Thyroid gland (tissue), 4 donors: ENCODE data around the gene PLD4. TPM values are rescaled to one million over a fixed set of nuclear protein-coding genes. Genes with fewer than 3 reads are reported as not detected.
"Not testable (repeated sequence)": the region's sequence is repeated elsewhere in the genome, so short reads cannot be mapped to it uniquely, and the experiment has no call there.

Experiments
- DNase-seq, 2 donors: peaks; one replicate each; pipeline ENCODE4 v3.0.0-alpha.2; 2019
- H3K27ac ChIP-seq, 3 donors: fragments of 200-600 bp; sonication (generic); 1 replicate in 2 of 3; 2 replicates in 1 of 3; pipeline ENCODE4 v1.5.1; 2016 to 2019; ENCODE audit warnings: mild to moderate bottlenecking in 1 of 3, moderate library complexity in 1 of 3
- H3K27me3 ChIP-seq: fragments of 200-600 bp; sonication (generic); one replicate; pipeline ENCODE4 v1.5.1; 2019
- H3K36me3 ChIP-seq, 2 donors: fragments of 200-600 bp; sonication (generic); one replicate each; pipeline ENCODE4 v1.5.1; 2016 to 2019
- H3K4me1 ChIP-seq, 2 donors: fragments of 200-600 bp; sonication (generic); one replicate each; pipeline ENCODE4 v1.5.1; 2017 to 2019
- H3K4me3 ChIP-seq, 3 donors: fragments of 200-600 bp; sonication (generic); replicated peaks in 1 of 3; 1 replicate in 2 of 3; 2 replicates in 1 of 3; pipeline ENCODE4 v1.5.1; 2016; ENCODE audit warnings: mild to moderate bottlenecking in 1 of 3
- H3K9me3 ChIP-seq: fragments of 200-600 bp; sonication (generic); one replicate; pipeline ENCODE4 v1.5.1; 2017
- CTCF ChIP-seq, 6 experiments: fragments of 200-600 bp in 3 of 6; fragments of 450-650 bp in 3 of 6; sonication (generic) in 3 of 6; IDR thresholded peaks; one replicate each; pipeline ENCODE4 v1.5.1; 2016 to 2019; ENCODE audit warnings: antibody characterized with exemption in 6 of 6, mild to moderate bottlenecking in 2 of 6, inconsistent platforms in 1 of 6, moderate library complexity in 1 of 6
- POLR2A ChIP-seq, 2 donors: fragments of 450-650 bp; IDR thresholded peaks; one replicate each; pipeline ENCODE4 v1.6.1; 2017; ENCODE audit warnings: antibody characterized with exemption in 2 of 2, mild to moderate bottlenecking in 2 of 2, moderate library complexity in 1 of 2
- WGBS, 2 donors: methylation state at CpG; one replicate each; pipeline ENCODE4 v1.1.5; 2017; 5-methylcytosine and 5-hydroxymethylcytosine counted together
- intact Hi-C: fragments of 100-400 bp; cut with DNase I; formaldehyde crosslinking; loops from one replicate; pipeline ENCODE4 v1.15.1; 2023
- total RNA-seq, 4 donors: library from RNA; depleted of rRNA; stranded (reverse); fragments of >200 nt; gene quantifications; one replicate each; pipeline ENCODE4 v1.2.3, GENCODE V29; 2016

The PLD4 gene
- total RNA-seq, 4 donors from 2014 or later = 0.13 to 0.33 TPM; not detected in 2

GRCh38 chr14:104886690-104887622, 37.7 kb upstream of the PLD4 start:
- intact Hi-C loops = no loop called here

DNA sequence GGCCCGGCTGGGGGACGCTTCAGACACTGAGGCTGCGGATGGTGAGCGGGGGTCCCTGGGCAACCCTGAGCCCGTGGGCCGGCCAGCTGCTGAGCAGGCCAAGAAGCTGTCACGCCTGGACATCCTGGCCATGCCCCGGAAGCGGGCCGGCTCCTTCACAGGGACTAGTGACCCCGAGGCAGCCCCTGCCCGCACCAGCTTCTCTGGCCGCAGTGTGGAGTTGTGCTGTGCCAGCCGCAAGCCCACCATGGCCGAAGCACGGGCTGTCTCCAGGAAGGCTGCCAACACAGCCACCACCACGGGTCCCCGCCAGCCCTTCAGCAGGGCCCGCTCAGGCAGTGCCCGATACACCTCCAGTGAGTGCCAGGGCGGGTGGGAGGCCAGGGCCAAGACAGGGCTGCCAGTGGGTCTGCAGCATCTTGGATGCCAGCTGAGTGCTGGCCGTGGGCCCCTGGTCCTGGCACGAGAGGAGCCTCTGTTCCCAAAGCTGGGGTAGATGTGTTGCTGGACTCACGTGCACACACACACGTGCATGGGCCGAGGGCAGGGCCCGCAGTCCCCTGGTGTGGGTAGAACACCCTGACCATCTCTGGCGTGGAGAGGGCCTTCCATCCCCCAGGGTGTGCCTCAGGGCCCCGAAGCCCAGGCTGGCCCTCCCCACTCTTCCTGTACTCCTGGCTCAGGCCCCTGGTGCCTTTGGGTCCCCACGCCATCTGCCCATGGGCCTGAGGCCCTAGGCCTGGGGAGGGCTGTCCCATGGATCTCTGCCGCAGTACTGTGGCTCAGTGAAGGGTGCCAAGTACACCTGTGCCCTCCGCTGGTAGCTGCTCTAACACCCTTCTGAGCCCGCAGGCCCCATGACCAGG, 36.8 kb upstream of the PLD4 start:
- intact Hi-C loops = no loop called here

More at GRCh38 chr14:104886690-104887622, 37.7 kb upstream of the PLD4 start:
- TF ChIP-seq CTCF (IDR thresholded peaks at IDR 0.05) = no peak
- no peak for TF ChIP-seq POLR2A (IDR thresholded peaks at IDR 0.05)
- no peaks in the 10 kb centered on the region for H3K27me3 ChIP-seq
- peaks cover 21 to 24% of the 10 kb centered on the region in 2 donors for H3K36me3 ChIP-seq
- H3K4me1 ChIP-seq = no peaks in the 10 kb centered on the region
- H3K27ac ChIP-seq = no peak overlapping the region
- H3K4me3 ChIP-seq = no peak overlapping the region
- WGBS, 2 donors = 95 to 96% methylated on average over 25 to 33 of the region's 59 CpGs
- DNase-seq = no peak
- no peaks in the 10 kb centered on the region for H3K9me3 ChIP-seq

GRCh38 chr14:104888489-104889374, 35.9 kb upstream of the PLD4 start:
- H3K36me3 ChIP-seq = peaks cover 17 to 21% of the 10 kb centered on the region in 2 donors
- intact Hi-C loops = no loop called here

More for the DNA sequence above, 36.8 kb upstream of the PLD4 start:
- no peaks in the 10 kb centered on the region for H3K9me3 ChIP-seq
- WGBS, 2 donors = 92 to 94% methylated on average over 7 to 24 of the region's 33 CpGs
- no peaks in the 10 kb centered on the region for H3K27me3 ChIP-seq
- H3K36me3 ChIP-seq = peaks cover 21 to 24% of the 10 kb centered on the region in 2 donors
- H3K4me3 ChIP-seq = no peak overlapping the region
- no peak for DNase-seq
- no peak for TF ChIP-seq CTCF (IDR thresholded peaks at IDR 0.05)
- TF ChIP-seq POLR2A (IDR thresholded peaks at IDR 0.05) = no peak
- H3K4me1 ChIP-seq = no peaks in the 10 kb centered on the region
- H3K27ac ChIP-seq = no peak overlapping the region

GRCh38 chr14:104889375-104889757, 35.3 kb upstream of the PLD4 start:
- no peak overlapping the region for H3K4me3 ChIP-seq
- intact Hi-C loops = no loop called here
- no peaks in the 10 kb centered on the region for H3K27me3 ChIP-seq
- TF ChIP-seq POLR2A (IDR thresholded peaks at IDR 0.05) (no peak), CTCF (IDR thresholded peaks at IDR 0.05) (no peak)
- H3K36me3 ChIP-seq = peaks cover 13 to 15% of the 10 kb centered on the region in 2 donors
- H3K9me3 ChIP-seq = no peaks in the 10 kb centered on the region
- H3K4me1 ChIP-seq = peaks cover 0 to 2% of the 10 kb centered on the region in 2 donors
- no peak for DNase-seq
- 89 to 95% methylated on average over 17 to 23 of the region's 23 CpGs for WGBS, 2 donors
- no peak overlapping the region for H3K27ac ChIP-seq

More at GRCh38 chr14:104888489-104889374, 35.9 kb upstream of the PLD4 start:
- Histone ChIP-seq H3K27me3 (no peaks in the 10 kb centered on the region), H3K9me3 (no peaks in the 10 kb centered on the region), H3K27ac (no peak overlapping the region), H3K4me3 (no peak overlapping the region), H3K4me1 (no peaks in the 10 kb centered on the region)
- DNase-seq = no peak
- TF ChIP-seq CTCF (IDR thresholded peaks at IDR 0.05) (no peak), POLR2A (IDR thresholded peaks at IDR 0.05) (no peak)
- WGBS, 2 donors = 94 to 100% methylated on average over 3 to 23 of the region's 26 CpGs

GRCh38 chr14:104890292-104890691, 34.4 kb upstream of the PLD4 start:
- peaks cover 7 to 12% of the 10 kb centered on the region in 2 donors for H3K4me1 ChIP-seq
- H3K27ac ChIP-seq, H3K4me3 ChIP-seq, DNase-seq, H3K27me3 ChIP-seq, H3K9me3 ChIP-seq: not testable (repeated sequence)
- intact Hi-C loops = loop anchor here (5.0 kb wide), 1 partner anchor 152 kb away; no protein-coding TSS in a partner anchor
- peaks cover 13 to 15% of the 10 kb centered on the region in 2 donors for H3K36me3 ChIP-seq
